B cell (primary cell): ENCODE data around the gene PITHD1. TPM values are rescaled to one million over a fixed set of nuclear protein-coding genes. Genes with fewer than 3 reads are reported as not detected.
A peak's percentile ranks its signal among the peaks of the same experiment; 100 is the strongest.

Experiments
- ATAC-seq: fragments of 200-7000 bp; cut with Tn5 transposase; one replicate; pipeline ENCODE4 v1.10.0; 2021; ENCODE audit warnings: low read depth, mild to moderate bottlenecking, moderate number of reproducible peaks, moderate library complexity
- CTCF ChIA-PET: fragments of 350-600 bp; sonication (Branson Sonifier 250); formaldehyde crosslinking; loops from one replicate; lab custom pipeline; 2021; ENCODE audit warnings: antibody characterized with exemption, inconsistent platforms; lab: Charles Lee
- POLR2A ChIA-PET: fragments of 350-600 bp; sonication (Branson Sonifier 250); formaldehyde crosslinking; loops from one replicate; lab custom pipeline; 2021; ENCODE audit warnings: antibody characterized with exemption; lab: Charles Lee
- DNase-seq: peaks from one replicate; pipeline ENCODE4 v3.0.0; 2013
- H2AFZ ChIP-seq: 2 replicates; pipeline ENCODE4 v1.6.1; 2012; ENCODE audit warnings: mild to moderate bottlenecking, low read depth, low read length; ENCODE audit not compliant: insufficient read depth, poor library complexity, severe bottlenecking
- H3K27ac ChIP-seq, 2 donors: 1 replicate in 1 of 2; 2 replicates in 1 of 2; pipeline ENCODE4 v1.5.1; 2012 to 2013; ENCODE audit warnings: low read length in 2 of 2, mild to moderate bottlenecking in 2 of 2, moderate library complexity in 1 of 2
- H3K27me3 ChIP-seq, 4 experiments: fragments of 200-600 bp in 1 of 4; sonication (generic) in 1 of 4; replicated peaks in 1 of 4; 1 replicate in 2 of 4; 2 replicates in 2 of 4; pipeline versions ENCODE4 v1.6.1 to v1.7.0; 2013 to 2016; ENCODE audit warnings: low read length in 3 of 4, mild to moderate bottlenecking in 2 of 4, mixed read lengths in 1 of 4, moderate library complexity in 1 of 4; ENCODE audit not compliant: insufficient read depth in 4 of 4, control insufficient read depth in 3 of 4; ENCODE audit errors: control extremely low read depth in 1 of 4
- H3K36me3 ChIP-seq, 2 experiments: replicated peaks in 1 of 2; 1 replicate in 1 of 2; 2 replicates in 1 of 2; pipeline versions ENCODE4 v1.6.1 to v1.7.1; 2013; ENCODE audit warnings: low read length in 1 of 2; ENCODE audit not compliant: insufficient read depth in 2 of 2, control insufficient read depth in 1 of 2; ENCODE audit errors: control extremely low read depth in 1 of 2, extremely low read depth in 1 of 2
- H3K4me1 ChIP-seq, 2 donors: fragments of 200-600 bp in 1 of 2; sonication (generic) in 1 of 2; 1 replicate in 1 of 2; 2 replicates in 1 of 2; pipeline versions ENCODE4 v1.5.1 to v1.6.1; 2013 to 2017; ENCODE audit warnings: low read length in 2 of 2; ENCODE audit not compliant: control insufficient read depth in 2 of 2, insufficient read depth in 2 of 2
- H3K4me2 ChIP-seq: replicated peaks from 2 replicates; pipeline ENCODE3; 2012; ENCODE audit warnings: mild to moderate bottlenecking, low read depth, low read length; ENCODE audit not compliant: poor library complexity, severe bottlenecking
- H3K4me3 ChIP-seq, 5 experiments: fragments of 200-600 bp in 1 of 5; sonication (generic) in 1 of 5; 1 replicate in 3 of 5; 2 replicates in 2 of 5; pipeline versions ENCODE4 v1.5.1 to v1.7.0; 2011 to 2016; ENCODE audit warnings: low read length in 4 of 5, mild to moderate bottlenecking in 4 of 5, low read depth in 2 of 5, control low read depth in 1 of 5, moderate library complexity in 1 of 5; ENCODE audit not compliant: insufficient read depth in 1 of 5; ENCODE audit errors: control extremely low read depth in 1 of 5, extremely low read depth in 1 of 5
- H3K79me2 ChIP-seq: fragments of 200-600 bp; sonication (generic); one replicate; pipeline ENCODE4 v1.6.0; 2016; ENCODE audit warnings: low read length; ENCODE audit not compliant: control insufficient read depth, insufficient read depth
- H3K9ac ChIP-seq: fragments of 200-600 bp; sonication (generic); 2 replicates; pipeline ENCODE4 v1.6.1; 2017; ENCODE audit warnings: mild to moderate bottlenecking, low read length, moderate library complexity
- H3K9me3 ChIP-seq, 3 donors: one replicate each; pipeline versions ENCODE4 v1.6.1 to v1.7.1; 2013; ENCODE audit warnings: low read length in 2 of 3; ENCODE audit not compliant: control insufficient read depth in 2 of 3, insufficient read depth in 1 of 3; ENCODE audit errors: control extremely low read depth in 1 of 3
- H4K20me1 ChIP-seq: 2 replicates; pipeline ENCODE4 v1.6.0; 2012; ENCODE audit warnings: mild to moderate bottlenecking, low read length; ENCODE audit not compliant: insufficient read depth, control insufficient read depth, poor library complexity, severe bottlenecking
- H3K27ac Mint-ChIP-seq: one replicate; pipeline ENCODE4 v1.8.0; 2021; ENCODE audit warnings: mixed read lengths
- H3K27me3 Mint-ChIP-seq: one replicate; pipeline ENCODE4 v1.8.0; 2021; ENCODE audit warnings: mixed read lengths
- H3K4me1 Mint-ChIP-seq: one replicate; pipeline ENCODE4 v1.8.0; 2021; ENCODE audit warnings: mixed read lengths
- H3K4me3 Mint-ChIP-seq: one replicate; pipeline ENCODE4 v1.8.0; 2021; ENCODE audit warnings: mixed read lengths
- H3K9me3 Mint-ChIP-seq: one replicate; pipeline ENCODE4 v1.8.0; 2022; ENCODE audit warnings: mixed read lengths; ENCODE audit not compliant: insufficient read depth
- EZH2 ChIP-seq: IDR thresholded peaks from 2 replicates; pipeline ENCODE4 v1.6.1; 2012; ENCODE audit warnings: borderline replicate concordance, low read depth, mild to moderate bottlenecking, moderate library complexity, low read length; ENCODE audit not compliant: insufficient read depth, poor library complexity, severe bottlenecking
- WGBS: methylation state at CpG from one replicate; pipeline ENCODE4 v1.1.5; 2013; ENCODE audit warnings: missing lambda C conversion rate; ENCODE audit not compliant: insufficient coverage; 5-methylcytosine and 5-hydroxymethylcytosine counted together
- intact Hi-C: fragments of 100-400 bp; cut with micrococcal nuclease; formaldehyde crosslinking; loops from one replicate; pipeline ENCODE4 v1.10.0; 2022
- polyA plus RNA-seq: library from polyadenylated mRNA; depleted of rRNA; stranded (reverse); fragments of >200 nt; gene quantifications from 2 replicates; pipeline ENCODE4 v1.2.3, GENCODE V29; 2012
- total RNA-seq, 2 donors: library from RNA; stranded (reverse); fragments of 120-200 nt in 1 of 2; gene quantifications; 1 replicate in 1 of 2; 2 replicates in 1 of 2; pipeline versions ENCODE4 v1.2.3 to v1.2.4, GENCODE V29; 2013 to 2022
- TF ChIP-seq, protein P1 (sequence below): fragments of 200-600 bp; IDR thresholded peaks from one replicate; pipeline ENCODE4 v1.8.0; 2022; ENCODE audit warnings: antibody characterized with exemption, mild to moderate bottlenecking

Gene PITHD1
- total and polyA plus RNA-seq, 2 donors (not counting 1 experiment from before 2014, with no cell fraction given): 32.4 to 62.2 TPM

DNA sequence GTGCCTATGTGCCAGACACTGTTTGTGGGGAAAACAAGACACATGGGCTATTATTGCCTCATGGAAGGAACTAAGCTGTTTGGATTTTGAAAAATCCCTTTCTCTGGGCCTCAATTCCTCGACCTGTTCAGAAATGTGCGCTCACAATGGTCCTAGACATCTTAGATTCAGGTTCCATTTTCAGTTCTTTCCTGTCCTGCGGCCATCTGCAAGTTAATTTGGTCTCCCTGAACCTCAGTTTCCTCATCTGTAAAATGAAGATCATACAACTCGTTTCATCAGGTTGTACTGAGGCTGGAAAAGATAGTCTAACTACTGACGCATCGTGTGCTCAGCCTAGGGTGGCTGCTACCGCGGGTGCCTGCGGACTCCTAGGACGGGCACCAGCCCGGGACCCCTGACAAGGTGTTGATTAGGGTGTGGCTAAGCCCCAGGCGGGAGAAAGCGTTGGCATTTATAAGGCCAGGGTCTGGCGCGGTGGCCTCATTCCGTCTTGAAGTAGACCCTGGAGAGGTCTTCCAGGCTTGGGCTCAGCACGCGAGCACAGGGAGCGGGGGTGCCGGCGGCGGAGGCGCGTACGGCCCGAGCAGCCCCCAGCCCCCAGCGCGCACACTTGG lies 35.4 kb upstream of the PITHD1 start:
- Histone ChIP-seq H3K4me1 (peaks cover 22 to 33% of the 10 kb centered on the region in 2 donors), H3K9me3 (no peaks in the 10 kb centered on the region), H3K79me2 (peaks cover 44% of the 10 kb centered on the region), H3K36me3 (peaks cover 0 to 13% of the 10 kb centered on the region in 2 experiments), H3K4me2 (peak overlapping the region; percentile 91), H3K27me3 (no peaks in the 10 kb centered on the region), H2AFZ (peak overlapping the region; percentile 95), H4K20me1 (peaks cover 41% of the 10 kb centered on the region), H3K27ac (peak overlapping the region; percentile 68 to 88), H3K4me3 (peak overlapping the region; percentile 72 to 92 (median 85)), H3K9ac (peak overlapping the region; percentile 80)
- intact Hi-C loops: loop anchor here (1.0 to 2.0 kb wide), 4 partner anchors 14 to 211 kb away; partner anchors contain the start of genes E2F2, GALE and RPL11
- peak overlapping the region; percentile 93 for H3K4me3 Mint-ChIP-seq
- POLR2A ChIA-PET: interaction anchor here (0.7 to 1.8 kb wide), 5 partner anchors 14 to 51 kb away, joined by 3 to 20 read pairs (median 5); partner anchors contain the start of gene RPL11
- H3K4me1 Mint-ChIP-seq: peaks cover 45% of the 10 kb centered on the region
- no peaks in the 10 kb centered on the region for H3K9me3 Mint-ChIP-seq
- H3K27ac Mint-ChIP-seq: peak overlapping the region; percentile 94
- CTCF ChIA-PET: interaction anchor here (0.9 to 7.8 kb wide), 9 partner anchors 9 to 188 kb away, joined by 3 to 112 read pairs (median 5); partner anchors contain the start of gene RPL11
- WGBS: 12% methylated on average over 28 of the region's 28 CpGs
- TF ChIP-seq, protein P1, sequence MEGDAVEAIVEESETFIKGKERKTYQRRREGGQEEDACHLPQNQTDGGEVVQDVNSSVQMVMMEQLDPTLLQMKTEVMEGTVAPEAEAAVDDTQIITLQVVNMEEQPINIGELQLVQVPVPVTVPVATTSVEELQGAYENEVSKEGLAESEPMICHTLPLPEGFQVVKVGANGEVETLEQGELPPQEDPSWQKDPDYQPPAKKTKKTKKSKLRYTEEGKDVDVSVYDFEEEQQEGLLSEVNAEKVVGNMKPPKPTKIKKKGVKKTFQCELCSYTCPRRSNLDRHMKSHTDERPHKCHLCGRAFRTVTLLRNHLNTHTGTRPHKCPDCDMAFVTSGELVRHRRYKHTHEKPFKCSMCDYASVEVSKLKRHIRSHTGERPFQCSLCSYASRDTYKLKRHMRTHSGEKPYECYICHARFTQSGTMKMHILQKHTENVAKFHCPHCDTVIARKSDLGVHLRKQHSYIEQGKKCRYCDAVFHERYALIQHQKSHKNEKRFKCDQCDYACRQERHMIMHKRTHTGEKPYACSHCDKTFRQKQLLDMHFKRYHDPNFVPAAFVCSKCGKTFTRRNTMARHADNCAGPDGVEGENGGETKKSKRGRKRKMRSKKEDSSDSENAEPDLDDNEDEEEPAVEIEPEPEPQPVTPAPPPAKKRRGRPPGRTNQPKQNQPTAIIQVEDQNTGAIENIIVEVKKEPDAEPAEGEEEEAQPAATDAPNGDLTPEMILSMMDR: no peak
- TF ChIP-seq EZH2: no peak
- DNase-seq: peak; percentile 24
- no peaks in the 10 kb centered on the region for H3K27me3 Mint-ChIP-seq
- peak; percentile 15 for ATAC-seq
